T-helper 1 cell (primary cell): Measurements from ENCODE around the gene DNAJC7.
"Not testable (repeated sequence)": the region's sequence is repeated elsewhere in the genome, so short reads cannot be mapped to it uniquely, and the experiment has no call there.

ENCODE experiments used
- DNase-seq, 5 donors: peaks; one replicate each; pipeline ENCODE4 v3.0.0-alpha.2; 2012 to 2020

DNAJC7 gene

GRCh38 chr17:42010898-42011516 is 6.2 kb downstream of the DNAJC7 start:
- no peak for DNase-seq

- not testable (repeated sequence) for DNase-seq
Observed at GRCh38 chr17:42010266-42010680, 7.0 kb downstream of the DNAJC7 start.

- DNase-seq: no peak
Observed at GRCh38 chr17:42009170-42009569, 8.1 kb downstream of the DNAJC7 start.

GRCh38 chr17:42005166-42005565 is 12.1 kb downstream of the DNAJC7 start:
- no peak for DNase-seq

- DNase-seq: no peak
Observed at GRCh38 chr17:42002792-42003301, 14.4 kb downstream of the DNAJC7 start.

GRCh38 chr17:42002175-42002791 is 15.0 kb downstream of the DNAJC7 start:
- no peak for DNase-seq

- DNase-seq: no peak
Observed at GRCh38 chr17:42001729-42002128, 15.5 kb downstream of the DNAJC7 start.

GRCh38 chr17:42000413-42001133 is 16.7 kb downstream of the DNAJC7 start:
- DNase-seq: no peak

- no peak for DNase-seq
Observed at GRCh38 chr17:41998497-41998896, 18.7 kb downstream of the DNAJC7 start.

- DNase-seq: no peak
Observed at GRCh38 chr17:41996855-41997164, 20.4 kb downstream of the DNAJC7 start.

- DNase-seq: no peak
Observed at GRCh38 chr17:41992576-41992975, 24.7 kb downstream of the DNAJC7 start.

- no peak for DNase-seq
Observed at GRCh38 chr17:41989702-41990419, 27.4 kb downstream of the DNAJC7 start.

- no peak for DNase-seq
Observed at GRCh38 chr17:41988418-41988817, 28.8 kb downstream of the DNAJC7 start.

GRCh38 chr17:41987642-41988041 is 29.6 kb downstream of the DNAJC7 start:
- DNase-seq: no peak

GRCh38 chr17:41986634-41987033 is 30.6 kb downstream of the DNAJC7 start:
- no peak for DNase-seq

GRCh38 chr17:41985919-41986318 is 31.3 kb downstream of the DNAJC7 start:
- no peak for DNase-seq

GRCh38 chr17:41984454-41984853 is 32.8 kb downstream of the DNAJC7 start:
- no peak for DNase-seq

- no peak for DNase-seq
Observed at GRCh38 chr17:41982026-41982760, 35.0 kb downstream of the DNAJC7 start.

- DNase-seq: no peak
Observed at GRCh38 chr17:41977991-41978390, 39.2 kb downstream of the DNAJC7 start.

GRCh38 chr17:41976142-41976768 is 41.0 kb downstream of the DNAJC7 start:
- DNase-seq: no peak

- DNase-seq: no peak
Observed at GRCh38 chr17:41975099-41976083, 41.8 kb downstream of the DNAJC7 start.
